ENCODE data around the gene DNM2.

DNM2 gene

DNA sequence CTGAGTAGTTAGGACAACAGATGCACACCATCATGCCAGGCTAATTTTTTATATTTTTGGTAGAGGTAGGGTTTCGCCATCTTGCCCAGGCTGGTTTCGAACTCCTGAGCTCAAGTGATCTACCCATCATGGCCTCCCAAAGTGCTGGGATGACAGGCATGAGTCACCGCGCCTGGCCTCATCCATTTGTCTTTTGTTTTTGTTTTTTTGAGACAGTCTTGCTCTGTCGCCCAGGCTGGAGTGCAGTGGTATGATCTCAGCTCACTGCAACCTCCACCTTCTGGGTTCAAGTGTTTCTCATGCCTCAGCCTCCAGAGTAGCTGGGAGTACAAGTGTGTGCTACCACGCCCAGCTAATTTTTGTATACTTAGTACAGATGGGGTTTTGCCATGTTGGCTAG lies 57.0 kb downstream of the DNM2 start:
- DNase-seq (ENCODE audit: low read depth, low spot score) = no peak
- no CpG with 5 or more reads among the region's 6 CpGs for WGBS (ENCODE audit: insufficient coverage, insufficient read length)
- H3K9me3 ChIP-seq (ENCODE audit: control insufficient read depth, insufficient read depth, low read length) = no peaks in the 10 kb centered on the region
- H3K4me1 ChIP-seq (ENCODE audit: control insufficient read depth, insufficient read depth, low read length) = no peaks in the 10 kb centered on the region
- H3K36me3 ChIP-seq (ENCODE audit: control insufficient read depth, insufficient read depth, low read length) = peaks cover 9% of the 10 kb centered on the region; the same call in 1 of the 2 replicates
- no peak overlapping the region for H3K27ac ChIP-seq (ENCODE audit: low read length)
- H3K4me3 ChIP-seq (ENCODE audit: low read length) = no peak overlapping the region
- H3K27me3 ChIP-seq (ENCODE audit: control insufficient read depth, insufficient read depth, low read length) = no peaks in the 10 kb centered on the region

DNA sequence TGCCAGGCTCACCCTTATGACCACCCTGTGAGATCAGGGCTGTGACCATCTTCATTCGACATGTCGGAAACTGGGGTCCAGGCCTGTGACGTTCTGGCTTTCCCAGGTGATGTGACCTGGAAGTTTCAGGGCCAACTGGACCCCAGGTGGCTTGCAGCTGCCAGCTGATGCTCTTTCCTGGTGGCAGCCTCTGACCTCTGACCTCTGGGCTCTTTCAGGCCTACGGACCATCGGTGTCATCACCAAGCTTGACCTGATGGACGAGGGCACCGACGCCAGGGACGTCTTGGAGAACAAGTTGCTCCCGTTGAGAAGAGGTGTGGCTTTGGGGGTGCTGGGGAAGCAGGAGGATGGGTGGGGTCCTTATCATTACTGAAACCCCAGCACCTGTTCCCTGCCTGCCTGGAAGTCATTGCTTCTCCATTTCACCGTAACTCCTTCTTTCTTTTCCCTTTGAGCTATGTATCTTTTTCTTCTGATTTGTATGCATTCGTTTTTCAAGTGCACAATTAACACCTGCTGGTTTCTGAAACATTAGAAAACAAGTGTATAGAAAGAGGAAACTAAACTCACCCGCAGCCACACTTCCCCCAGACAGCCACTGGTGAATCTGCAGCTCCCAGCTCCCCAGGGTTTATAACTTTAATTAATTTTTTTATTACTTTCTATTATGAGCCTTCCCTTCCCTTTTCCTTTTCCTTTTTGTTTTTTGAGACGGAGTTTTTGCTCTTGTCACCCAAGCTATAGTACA lies 59.2 kb downstream of the DNM2 start:
- no peak for DNase-seq (ENCODE audit: low read depth, low spot score)
- Histone ChIP-seq H3K27ac (ENCODE audit: low read length) (no peak overlapping the region), H3K9me3 (ENCODE audit: control insufficient read depth, insufficient read depth, low read length) (no peaks in the 10 kb centered on the region), H3K4me1 (ENCODE audit: control insufficient read depth, insufficient read depth, low read length) (no peaks in the 10 kb centered on the region), H3K4me3 (ENCODE audit: low read length) (no peak overlapping the region), H3K27me3 (ENCODE audit: control insufficient read depth, insufficient read depth, low read length) (no peaks in the 10 kb centered on the region), H3K36me3 (ENCODE audit: control insufficient read depth, insufficient read depth, low read length) (peaks cover 9% of the 10 kb centered on the region; the same call in 1 of the 2 replicates)
- no CpG with 5 or more reads among the region's 14 CpGs for WGBS (ENCODE audit: insufficient coverage, insufficient read length)

DNA sequence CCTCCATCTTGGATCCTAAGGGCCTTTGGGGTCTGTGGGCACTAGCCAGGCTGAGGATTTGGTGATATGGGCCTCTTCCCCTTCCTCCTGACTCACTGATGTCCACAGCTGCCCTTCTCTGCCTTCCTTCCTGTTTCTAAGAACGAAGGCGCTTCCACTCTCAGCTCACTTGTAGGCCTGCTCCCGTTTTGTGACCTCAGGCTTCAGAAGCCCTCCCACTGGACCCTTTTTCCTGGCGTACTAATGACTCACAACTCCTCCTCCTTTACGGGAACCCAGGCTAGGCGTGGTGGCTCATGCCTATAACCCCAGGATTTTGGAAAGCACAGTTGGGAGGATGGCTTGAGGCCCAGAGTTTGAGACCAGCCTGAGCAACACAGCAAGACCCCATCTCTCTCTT lies 62.5 kb downstream of the DNM2 start:
- no peak overlapping the region for H3K4me3 ChIP-seq (ENCODE audit: low read length)
- H3K4me1 ChIP-seq (ENCODE audit: control insufficient read depth, insufficient read depth, low read length) = no peaks in the 10 kb centered on the region
- H3K36me3 ChIP-seq (ENCODE audit: control insufficient read depth, insufficient read depth, low read length) = peaks cover 15% of the 10 kb centered on the region; the same call in 1 of the 2 replicates
- no peak overlapping the region for H3K27ac ChIP-seq (ENCODE audit: low read length)
- no CpG with 5 or more reads among the region's 6 CpGs for WGBS (ENCODE audit: insufficient coverage, insufficient read length)
- DNase-seq (ENCODE audit: low read depth, low spot score) = no peak
- no peaks in the 10 kb centered on the region for H3K27me3 ChIP-seq (ENCODE audit: control insufficient read depth, insufficient read depth, low read length)
- H3K9me3 ChIP-seq (ENCODE audit: control insufficient read depth, insufficient read depth, low read length) = no peaks in the 10 kb centered on the region

DNA sequence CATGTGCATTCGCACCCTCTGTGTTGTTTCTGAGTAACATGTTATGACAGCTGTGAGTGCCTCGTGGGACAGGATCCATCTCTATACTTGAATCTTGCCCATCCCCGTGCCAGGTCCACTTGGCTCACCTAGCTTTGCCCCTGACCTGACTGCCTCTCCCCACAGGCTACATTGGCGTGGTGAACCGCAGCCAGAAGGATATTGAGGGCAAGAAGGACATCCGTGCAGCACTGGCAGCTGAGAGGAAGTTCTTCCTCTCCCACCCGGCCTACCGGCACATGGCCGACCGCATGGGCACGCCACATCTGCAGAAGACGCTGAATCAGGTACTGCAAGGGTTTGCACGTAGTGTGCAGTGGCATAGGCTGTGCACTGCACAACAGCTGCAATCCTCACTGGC lies 64.9 kb downstream of the DNM2 start:
- Histone ChIP-seq H3K9me3 (ENCODE audit: control insufficient read depth, insufficient read depth, low read length) (no peaks in the 10 kb centered on the region), H3K27me3 (ENCODE audit: control insufficient read depth, insufficient read depth, low read length) (no peaks in the 10 kb centered on the region), H3K36me3 (ENCODE audit: control insufficient read depth, insufficient read depth, low read length) (peaks cover 23% of the 10 kb centered on the region), H3K27ac (ENCODE audit: low read length) (no peak overlapping the region), H3K4me1 (ENCODE audit: control insufficient read depth, insufficient read depth, low read length) (no peaks in the 10 kb centered on the region), H3K4me3 (ENCODE audit: low read length) (no peak overlapping the region)
- no CpG with 5 or more reads among the region's 13 CpGs for WGBS (ENCODE audit: insufficient coverage, insufficient read length)
- no peak for DNase-seq (ENCODE audit: low read depth, low spot score)

DNA sequence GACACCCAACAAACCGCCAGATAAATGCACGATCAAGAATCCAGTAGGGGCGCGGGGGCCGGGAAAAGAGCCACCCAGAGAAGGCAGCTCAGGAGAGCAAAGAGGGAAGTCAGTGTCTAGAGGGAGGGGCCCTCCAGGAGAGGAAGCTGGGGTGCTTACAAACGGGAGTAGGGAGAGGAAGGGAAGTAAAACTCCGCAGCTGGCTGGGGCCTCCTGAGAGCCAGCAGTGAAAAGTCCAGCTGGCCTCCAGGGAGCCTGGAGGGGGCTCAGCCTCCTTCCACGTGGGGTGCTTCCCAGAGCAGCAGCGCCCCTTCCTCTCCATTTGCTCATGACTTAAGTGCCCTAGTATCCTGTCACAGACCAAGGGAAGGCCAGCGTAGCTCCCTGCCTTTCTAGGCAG lies 66.4 kb downstream of the DNM2 start:
- WGBS (ENCODE audit: insufficient coverage, insufficient read length) = no CpG with 5 or more reads among the region's 10 CpGs
- DNase-seq (ENCODE audit: low read depth, low spot score) = no peak
- Histone ChIP-seq H3K27ac (ENCODE audit: low read length) (no peak overlapping the region), H3K4me3 (ENCODE audit: low read length) (no peak overlapping the region), H3K9me3 (ENCODE audit: control insufficient read depth, insufficient read depth, low read length) (no peaks in the 10 kb centered on the region), H3K36me3 (ENCODE audit: control insufficient read depth, insufficient read depth, low read length) (peaks cover 28% of the 10 kb centered on the region), H3K27me3 (ENCODE audit: control insufficient read depth, insufficient read depth, low read length) (no peaks in the 10 kb centered on the region), H3K4me1 (ENCODE audit: control insufficient read depth, insufficient read depth, low read length) (no peaks in the 10 kb centered on the region)

DNA sequence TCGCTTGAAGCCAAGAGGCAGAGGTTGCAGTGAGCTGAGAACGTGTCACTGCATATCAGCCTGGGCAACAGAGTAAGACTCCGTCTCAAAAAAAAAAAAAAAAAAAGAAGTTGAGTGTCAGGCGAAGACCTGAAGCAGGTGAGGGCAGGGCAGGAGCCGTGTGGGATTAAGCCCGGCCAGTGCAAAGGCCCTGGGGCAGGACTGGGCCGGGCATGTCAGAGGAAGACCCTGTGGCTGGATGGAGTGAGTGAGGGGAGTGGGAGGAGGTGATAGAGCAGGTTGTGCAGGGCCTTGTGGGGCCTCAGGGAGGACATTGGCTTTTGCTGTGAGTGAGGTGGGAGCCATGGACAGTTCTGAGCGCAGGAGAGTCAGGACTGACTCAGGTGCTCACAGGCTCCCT lies 70.3 kb downstream of the DNM2 start:
- H3K4me1 ChIP-seq (ENCODE audit: control insufficient read depth, insufficient read depth, low read length) = no peaks in the 10 kb centered on the region
- no peaks in the 10 kb centered on the region for H3K27me3 ChIP-seq (ENCODE audit: control insufficient read depth, insufficient read depth, low read length)
- DNase-seq (ENCODE audit: low read depth, low spot score) = no peak
- WGBS (ENCODE audit: insufficient coverage, insufficient read length) = no CpG with 5 or more reads among the region's 8 CpGs
- H3K9me3 ChIP-seq (ENCODE audit: control insufficient read depth, insufficient read depth, low read length) = no peaks in the 10 kb centered on the region
- no peak overlapping the region for H3K4me3 ChIP-seq (ENCODE audit: low read length)
- H3K36me3 ChIP-seq (ENCODE audit: control insufficient read depth, insufficient read depth, low read length) = peaks cover 23% of the 10 kb centered on the region
- no peak overlapping the region for H3K27ac ChIP-seq (ENCODE audit: low read length)

DNA sequence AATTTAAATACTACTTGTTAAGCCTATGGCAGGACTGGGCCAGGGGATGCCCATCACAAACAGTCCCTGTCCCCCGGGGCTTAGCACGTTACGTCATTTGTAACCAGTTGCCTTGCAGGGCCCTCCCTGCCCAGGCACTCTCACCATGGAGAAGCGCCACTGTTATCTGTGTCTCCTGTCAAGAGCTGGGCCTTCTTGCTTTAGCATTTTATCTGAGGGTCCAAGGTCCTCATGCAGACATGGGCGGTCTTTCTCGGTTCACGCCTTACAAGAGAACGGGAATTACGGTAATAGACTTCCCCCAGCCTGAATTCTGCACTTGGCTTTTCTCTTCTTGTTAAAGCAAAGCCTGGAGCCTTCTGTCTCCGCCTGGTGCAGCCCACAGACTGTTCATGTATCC lies 72.0 kb downstream of the DNM2 start:
- H3K4me3 ChIP-seq (ENCODE audit: low read length) = no peak overlapping the region
- no peak overlapping the region for H3K27ac ChIP-seq (ENCODE audit: low read length)
- no peaks in the 10 kb centered on the region for H3K4me1 ChIP-seq (ENCODE audit: control insufficient read depth, insufficient read depth, low read length)
- peaks cover 18% of the 10 kb centered on the region for H3K36me3 ChIP-seq (ENCODE audit: control insufficient read depth, insufficient read depth, low read length)
- no CpG with 5 or more reads among the region's 10 CpGs for WGBS (ENCODE audit: insufficient coverage, insufficient read length)
- H3K9me3 ChIP-seq (ENCODE audit: control insufficient read depth, insufficient read depth, low read length) = no peaks in the 10 kb centered on the region
- no peaks in the 10 kb centered on the region for H3K27me3 ChIP-seq (ENCODE audit: control insufficient read depth, insufficient read depth, low read length)
- no peak for DNase-seq (ENCODE audit: low read depth, low spot score)

DNA sequence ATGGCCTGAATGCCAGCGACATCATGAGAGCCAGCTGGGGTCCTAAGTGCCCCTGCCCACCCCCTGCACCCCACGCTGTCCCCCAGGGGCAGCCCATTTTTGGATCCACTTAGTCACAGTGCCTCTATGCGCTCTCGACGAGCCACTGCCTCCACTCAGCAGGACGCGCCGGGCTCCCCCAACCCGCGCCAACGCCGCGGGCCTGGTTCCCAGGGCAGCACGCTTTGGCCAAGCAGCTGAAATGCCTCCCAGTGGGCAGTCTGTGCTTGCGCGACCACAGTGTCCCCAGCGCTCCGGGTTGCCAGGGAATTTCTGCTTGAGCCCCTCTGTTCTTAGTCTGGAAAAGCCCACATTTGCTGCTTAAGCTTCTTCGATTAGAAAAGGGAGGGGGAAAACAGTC lies 78.8 kb downstream of the DNM2 start:
- WGBS (ENCODE audit: insufficient coverage, insufficient read length) = no CpG with 5 or more reads among the region's 19 CpGs

DNA sequence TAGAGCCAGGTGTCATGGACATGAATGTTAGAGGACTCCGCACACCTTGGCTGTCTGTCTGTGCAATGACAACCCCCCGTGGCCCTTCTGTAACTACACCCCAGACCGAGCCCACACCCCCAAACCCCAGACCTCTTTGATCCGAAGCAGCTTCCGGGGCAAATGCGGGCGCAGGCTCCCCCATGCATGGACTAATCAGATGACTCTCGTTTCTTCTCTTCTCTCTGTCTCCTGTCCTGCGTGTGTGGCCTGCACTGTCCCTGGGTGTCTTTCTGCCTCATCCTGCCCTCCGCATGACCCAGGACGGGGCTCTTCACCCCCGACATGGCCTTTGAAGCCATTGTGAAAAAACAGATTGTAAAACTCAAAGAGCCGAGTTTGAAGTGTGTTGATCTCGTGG lies 79.2 kb downstream of the DNM2 start:
- DNase-seq (ENCODE audit: low read depth, low spot score) = no peak
- no peaks in the 10 kb centered on the region for H3K9me3 ChIP-seq (ENCODE audit: control insufficient read depth, insufficient read depth, low read length)
- H3K27ac ChIP-seq (ENCODE audit: low read length) = no peak overlapping the region
- no CpG with 5 or more reads among the region's 14 CpGs for WGBS (ENCODE audit: insufficient coverage, insufficient read length)
- no peak overlapping the region for H3K4me3 ChIP-seq (ENCODE audit: low read length)
- H3K4me1 ChIP-seq (ENCODE audit: control insufficient read depth, insufficient read depth, low read length) = no peaks in the 10 kb centered on the region
- peaks cover 13% of the 10 kb centered on the region; the same call in 1 of the 2 replicates for H3K36me3 ChIP-seq (ENCODE audit: control insufficient read depth, insufficient read depth, low read length)
- no peaks in the 10 kb centered on the region for H3K27me3 ChIP-seq (ENCODE audit: control insufficient read depth, insufficient read depth, low read length)

More for the DNA sequence above, 78.8 kb downstream of the DNM2 start:
- no peaks in the 10 kb centered on the region for H3K27me3 ChIP-seq (ENCODE audit: control insufficient read depth, insufficient read depth, low read length)
- H3K4me3 ChIP-seq (ENCODE audit: low read length) = no peak overlapping the region
- H3K36me3 ChIP-seq (ENCODE audit: control insufficient read depth, insufficient read depth, low read length) = peaks cover 12% of the 10 kb centered on the region; the same call in 1 of the 2 replicates
- H3K4me1 ChIP-seq (ENCODE audit: control insufficient read depth, insufficient read depth, low read length) = no peaks in the 10 kb centered on the region
- H3K27ac ChIP-seq (ENCODE audit: low read length) = no peak overlapping the region
- no peak for DNase-seq (ENCODE audit: low read depth, low spot score)
- H3K9me3 ChIP-seq (ENCODE audit: control insufficient read depth, insufficient read depth, low read length) = no peaks in the 10 kb centered on the region

DNA sequence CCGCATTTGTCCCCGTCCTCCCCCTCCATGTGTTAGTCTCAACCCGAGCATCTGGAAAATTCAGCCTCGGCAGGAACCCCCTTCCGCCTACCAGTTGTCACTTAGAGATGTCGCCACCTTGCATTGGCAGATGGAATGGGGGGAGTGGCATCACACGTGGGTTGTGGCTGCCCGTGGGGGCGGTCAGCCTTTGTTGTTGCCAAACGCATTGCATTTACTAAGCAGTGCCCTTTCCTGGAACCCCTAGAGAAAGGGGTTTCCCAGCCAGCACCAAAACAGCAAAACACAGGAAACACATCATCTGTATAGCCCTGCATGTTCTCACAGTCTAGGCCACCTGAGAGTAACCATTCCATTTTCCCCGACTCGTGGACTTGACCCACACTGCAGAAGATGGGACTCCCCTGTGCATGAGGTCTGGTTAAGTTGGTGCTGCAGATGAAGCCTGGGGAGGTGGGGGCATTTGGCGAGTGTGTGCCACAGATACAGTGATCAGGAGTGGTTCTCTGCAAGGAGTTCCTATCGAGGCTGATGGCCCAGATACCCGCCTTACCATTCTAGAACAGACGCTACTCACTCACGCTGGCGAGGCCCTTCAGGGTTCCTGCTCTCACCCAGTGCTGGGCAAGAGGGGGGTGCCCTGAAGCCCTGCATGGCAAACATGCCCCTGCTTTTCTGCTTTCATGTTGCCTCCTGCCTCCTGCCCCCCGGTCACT lies 79.8 kb downstream of the DNM2 start:
- no peak overlapping the region for H3K4me3 ChIP-seq (ENCODE audit: low read length)
- no CpG with 5 or more reads among the region's 19 CpGs for WGBS (ENCODE audit: insufficient coverage, insufficient read length)
- no peak for DNase-seq (ENCODE audit: low read depth, low spot score)
- no peak overlapping the region for H3K27ac ChIP-seq (ENCODE audit: low read length)
- no peaks in the 10 kb centered on the region for H3K4me1 ChIP-seq (ENCODE audit: control insufficient read depth, insufficient read depth, low read length)
- H3K36me3 ChIP-seq (ENCODE audit: control insufficient read depth, insufficient read depth, low read length) = peaks cover 14% of the 10 kb centered on the region; the same call in 1 of the 2 replicates
- no peaks in the 10 kb centered on the region for H3K27me3 ChIP-seq (ENCODE audit: control insufficient read depth, insufficient read depth, low read length)
- H3K9me3 ChIP-seq (ENCODE audit: control insufficient read depth, insufficient read depth, low read length) = no peaks in the 10 kb centered on the region
